ENCODE measurements around the gene IKZF1.

GRCh38 chr7:50399635-50400034, 95.1 kb downstream of the IKZF1 start:
- TF ChIP-seq CTCF (conservative IDR thresholded peaks at IDR 0.05 in 1 of 2, IDR thresholded peaks at IDR 0.05 in 1 of 2; ENCODE audit: low read depth in 1 of 2, low read length in 2 of 2) = no peak
- TF ChIP-seq EZH2 (IDR thresholded peaks at IDR 0.05; ENCODE audit: low read length, missing control alignments) = no peak
